ENCODE measurements around the gene FFAR3. TPM values are rescaled to one million over a fixed set of nuclear protein-coding genes. Genes with fewer than 3 reads are reported as not detected.

FFAR3 gene
- total RNA-seq, 1 donor from 2014 or later, result not detected

GRCh38 chr19:35329323-35329722 lies 28.9 kb upstream of the FFAR3 start:
- no peak for FAIRE-seq
- DNase-seq (ENCODE audit: low spot score in 2 of 2), result no peak

- FAIRE-seq (no peak), DNase-seq (ENCODE audit: low spot score in 2 of 2) (no peak)
These were observed 27.8 kb upstream of the FFAR3 start for GRCh38 chr19:35330475-35330874.

GRCh38 chr19:35331551-35332214 lies 26.6 kb upstream of the FFAR3 start:
- FAIRE-seq (no peak), DNase-seq (ENCODE audit: low spot score in 2 of 2) (no peak)

GRCh38 chr19:35332817-35333216 lies 25.4 kb upstream of the FFAR3 start:
- no peak for FAIRE-seq

GRCh38 chr19:35334144-35334753 lies 24.0 kb upstream of the FFAR3 start:
- FAIRE-seq, result no peak
- DNase-seq (ENCODE audit: low spot score in 2 of 2), result no peak

More at GRCh38 chr19:35332817-35333216, 25.4 kb upstream of the FFAR3 start:
- no peak for DNase-seq (ENCODE audit: low spot score in 2 of 2)

- DNase-seq (ENCODE audit: low spot score in 2 of 2), result no peak
- FAIRE-seq, result no peak
These were observed 21.9 kb upstream of the FFAR3 start for GRCh38 chr19:35336166-35336955.

- no peak for FAIRE-seq
- no peak for DNase-seq (ENCODE audit: low spot score in 2 of 2)
These were observed 20.9 kb upstream of the FFAR3 start for GRCh38 chr19:35337097-35337983.

GRCh38 chr19:35337984-35338296 lies 20.3 kb upstream of the FFAR3 start:
- FAIRE-seq (no peak), DNase-seq (ENCODE audit: low spot score in 2 of 2) (no peak)

- FAIRE-seq (no peak), DNase-seq (ENCODE audit: low spot score in 2 of 2) (no peak)
These were observed 17.8 kb upstream of the FFAR3 start for GRCh38 chr19:35340431-35340830.

GRCh38 chr19:35341006-35341405 lies 17.3 kb upstream of the FFAR3 start:
- no peak for DNase-seq (ENCODE audit: low spot score in 2 of 2)

GRCh38 chr19:35341565-35342225 lies 16.6 kb upstream of the FFAR3 start:
- FAIRE-seq, result no peak

More at GRCh38 chr19:35341006-35341405, 17.3 kb upstream of the FFAR3 start:
- FAIRE-seq, result no peak

GRCh38 chr19:35342430-35342829 lies 15.8 kb upstream of the FFAR3 start:
- FAIRE-seq (no peak), DNase-seq (ENCODE audit: low spot score in 2 of 2) (no peak)

More at GRCh38 chr19:35341565-35342225, 16.6 kb upstream of the FFAR3 start:
- DNase-seq (ENCODE audit: low spot score in 2 of 2), result no peak

GRCh38 chr19:35344511-35345031 lies 13.7 kb upstream of the FFAR3 start:
- FAIRE-seq (no peak), DNase-seq (ENCODE audit: low spot score in 2 of 2) (no peak)

- no peak for DNase-seq (ENCODE audit: low spot score in 2 of 2)
- no peak for FAIRE-seq
These were observed 12.6 kb upstream of the FFAR3 start for GRCh38 chr19:35345671-35346111.

- DNase-seq (ENCODE audit: low spot score in 2 of 2) (no peak), FAIRE-seq (no peak)
These were observed 11.8 kb upstream of the FFAR3 start for GRCh38 chr19:35346193-35347052.

GRCh38 chr19:35347171-35347929 lies 10.9 kb upstream of the FFAR3 start, which contains the start of gene FFAR1:
Gene FFAR1, plus strand, starts transcription at chr19:35347902. Its CDS starts 3,650 bp downstream, at chr19:35351552.
- no peak for DNase-seq (ENCODE audit: low spot score in 2 of 2)
- no peak for FAIRE-seq

GRCh38 chr19:35347930-35348298 lies 10.3 kb upstream of the FFAR3 start:
- FAIRE-seq, result no peak
- DNase-seq (ENCODE audit: low spot score in 2 of 2), result no peak

All from frontal cortex (tissue), 4 donors.